ENCODE data around the gene VKORC1L1.
A peak's percentile ranks its signal among the peaks of the same experiment; 100 is the strongest.
"Not testable (repeated sequence)": the region's sequence is repeated elsewhere in the genome, so short reads cannot be mapped to it uniquely, and the experiment has no call there.

Gene VKORC1L1

DNA sequence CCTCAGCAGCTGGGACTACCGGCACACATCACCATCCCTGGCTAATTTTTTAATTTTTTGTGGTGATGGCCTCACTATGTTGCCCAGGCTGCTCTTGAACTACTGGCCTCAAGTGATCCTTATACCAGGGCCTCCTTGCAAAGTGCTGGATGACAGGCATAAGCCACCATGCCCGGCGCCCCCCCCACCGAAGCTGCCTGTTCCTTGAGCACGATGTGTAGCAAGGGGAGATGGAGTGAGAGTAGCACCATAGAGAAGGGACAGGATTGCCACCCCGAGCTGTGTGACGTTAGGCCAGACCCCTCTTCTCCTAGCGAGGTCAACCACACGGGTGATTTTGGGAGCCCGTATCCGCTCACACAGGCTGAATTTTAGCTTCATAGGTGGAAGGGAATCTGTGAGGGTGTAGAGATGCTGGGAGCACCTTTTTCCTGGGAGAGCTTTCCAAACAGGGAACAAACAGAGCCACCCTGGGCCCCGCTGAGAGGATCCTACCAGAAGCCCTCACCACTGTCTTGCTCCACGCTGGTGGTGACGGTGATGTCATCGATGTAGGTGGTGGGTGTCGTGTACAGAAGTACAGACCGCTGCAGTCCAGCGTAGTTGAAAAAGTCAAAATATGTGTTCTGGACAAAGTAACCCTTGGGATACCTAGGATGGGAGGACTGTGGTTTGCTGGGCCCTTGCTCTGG is 106.2 kb downstream of the VKORC1L1 start:
- DNase-seq (ENCODE audit: low spot score): no peak

DNA sequence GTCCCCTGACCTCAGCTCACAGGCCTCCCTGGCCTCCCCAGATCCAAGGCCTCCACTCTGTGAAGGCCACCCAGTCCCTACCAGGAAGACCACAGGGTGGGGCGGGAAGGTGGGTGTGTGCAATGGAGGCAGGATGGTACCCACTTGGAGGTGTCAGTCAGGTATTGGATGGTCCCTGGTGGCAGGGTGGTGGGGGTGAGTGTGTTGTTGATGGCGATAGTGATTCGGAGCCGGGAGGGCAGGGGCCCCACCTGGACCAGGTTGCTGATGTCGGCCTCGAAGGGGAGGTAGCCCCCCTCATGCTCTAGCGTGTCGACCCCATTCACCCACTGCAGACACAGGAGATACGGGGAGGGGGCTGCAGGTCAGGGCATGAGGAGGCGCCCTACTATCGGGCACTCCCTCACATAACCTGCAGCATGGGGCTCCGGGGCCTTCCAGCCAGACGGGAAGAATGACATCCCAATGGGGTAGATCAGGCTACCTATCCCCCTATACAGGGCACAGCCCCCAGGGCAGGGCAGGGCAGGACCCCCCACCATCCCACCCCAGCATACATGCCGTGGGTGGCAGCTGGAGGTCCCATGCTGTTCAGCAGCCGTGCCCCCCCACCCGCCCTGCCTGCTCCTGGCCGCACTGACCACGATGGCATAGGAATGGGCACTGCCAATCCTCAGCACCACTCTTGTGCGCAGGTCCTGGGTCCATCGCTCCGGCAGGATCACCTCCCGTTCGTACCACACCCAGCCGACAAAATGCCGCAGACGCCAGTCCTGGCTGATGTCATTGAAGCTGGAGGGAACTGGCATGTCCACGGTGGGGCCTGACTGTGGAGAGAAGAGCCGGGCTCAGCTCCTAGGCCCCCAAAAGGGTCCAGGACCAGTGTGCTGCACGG is 107.0 kb downstream of the VKORC1L1 start:
- no peak for DNase-seq (ENCODE audit: low spot score)

GRCh38 chr7:65980478-65981250 is 107.8 kb downstream of the VKORC1L1 start:
- peak; percentile 67 for DNase-seq (ENCODE audit: low spot score)

GRCh38 chr7:65981965-65982792 is 109.3 kb downstream of the VKORC1L1 start, which contains the start of gene GUSB:
Gene GUSB (minus strand): TSS chr7:65982213. CDS start chr7:65982183, 30 bp downstream.
- DNase-seq (ENCODE audit: low spot score): peak; percentile 91

DNA sequence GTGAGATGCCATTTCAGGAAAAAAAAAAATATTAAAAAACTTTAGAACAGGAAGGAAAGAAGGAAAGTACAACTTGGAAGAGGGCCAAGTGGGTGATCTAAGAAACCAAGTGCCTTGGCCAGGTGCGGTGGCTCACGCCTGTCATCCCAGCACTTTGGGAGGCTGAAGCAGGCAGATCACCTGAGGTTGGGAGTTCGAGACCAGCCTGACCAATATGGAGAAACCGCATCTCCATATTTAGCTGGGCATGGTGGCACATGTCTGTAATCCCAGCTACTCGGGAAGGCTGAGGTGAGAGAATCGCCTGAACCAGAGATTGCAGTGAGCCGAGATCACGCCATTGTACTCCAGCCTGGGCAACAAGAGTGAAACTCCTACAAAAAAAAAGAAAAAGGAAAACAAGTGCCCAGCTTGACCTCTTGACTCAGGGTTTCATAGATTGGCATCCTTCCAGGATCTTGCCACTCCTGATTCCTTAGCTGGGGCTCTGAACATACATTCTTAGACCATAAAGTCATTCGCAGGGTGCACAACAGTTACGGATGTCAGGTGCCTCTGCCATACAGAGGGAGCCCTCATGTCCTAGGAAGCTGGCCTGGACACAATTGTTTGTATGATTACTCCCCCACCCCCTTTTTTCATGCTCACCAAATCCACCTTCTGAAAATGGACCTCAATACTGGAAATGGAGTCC is 111.2 kb downstream of the VKORC1L1 start:
- DNase-seq (ENCODE audit: low spot score): no peak

DNA sequence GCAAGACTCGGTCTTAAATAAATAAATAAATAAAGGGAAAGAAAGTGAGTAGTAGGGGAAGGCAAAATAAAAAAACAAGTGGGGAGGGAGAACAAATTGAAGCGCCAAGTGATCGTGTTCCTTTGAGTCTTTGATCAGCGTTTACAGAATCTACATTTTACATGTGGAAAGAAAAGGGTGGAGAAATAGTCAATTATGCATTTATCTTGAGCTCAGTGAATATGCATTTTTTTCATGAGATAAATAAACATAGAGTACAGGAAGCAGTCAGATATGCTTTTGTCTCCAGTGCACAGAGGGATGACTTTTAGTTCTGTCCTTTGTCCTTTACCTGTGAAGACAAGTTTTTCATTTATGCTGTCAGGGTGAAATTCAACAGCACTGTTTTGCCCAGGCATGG is 115.2 kb downstream of the VKORC1L1 start:
- DNase-seq (ENCODE audit: low spot score): no peak

DNA sequence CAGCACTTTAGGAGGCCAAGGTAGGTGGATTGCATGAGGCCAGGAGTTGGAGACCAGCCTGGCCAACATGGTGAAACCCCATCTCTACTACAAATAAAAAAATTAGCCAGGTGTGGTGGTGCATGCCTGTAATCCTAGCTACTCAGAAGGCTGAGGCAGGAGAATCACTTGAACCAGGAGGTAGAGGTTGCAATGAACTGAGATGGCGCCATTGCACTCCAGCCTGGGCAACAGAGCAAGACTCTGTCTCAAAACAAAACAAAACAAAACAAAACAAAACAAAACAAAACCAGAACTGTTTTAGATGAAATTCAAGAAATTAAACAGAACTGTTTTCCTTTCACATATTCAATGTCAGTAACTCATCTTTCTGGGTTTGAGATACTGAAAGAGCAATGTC is 115.6 kb downstream of the VKORC1L1 start:
- DNase-seq (ENCODE audit: low spot score): not testable (repeated sequence)

DNA sequence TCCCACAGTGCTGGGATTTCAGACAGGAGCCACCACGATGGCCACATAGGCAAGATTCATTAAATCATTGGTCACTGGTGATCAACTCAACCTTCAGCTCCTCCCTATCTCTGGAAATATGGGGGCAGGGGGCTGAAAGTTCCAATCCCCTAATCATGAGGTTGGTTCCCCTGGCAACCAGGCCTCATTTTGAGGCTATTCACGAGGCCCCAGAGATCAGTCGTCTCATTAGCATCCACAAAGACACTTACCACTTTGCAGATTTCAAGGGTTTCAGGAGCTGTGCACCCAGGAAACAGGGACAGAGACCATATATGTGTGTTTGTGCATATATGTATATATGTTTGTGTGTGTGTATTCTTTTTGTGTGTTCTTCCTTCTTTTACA is 116.8 kb downstream of the VKORC1L1 start:
- DNase-seq (ENCODE audit: low spot score): no peak

DNA sequence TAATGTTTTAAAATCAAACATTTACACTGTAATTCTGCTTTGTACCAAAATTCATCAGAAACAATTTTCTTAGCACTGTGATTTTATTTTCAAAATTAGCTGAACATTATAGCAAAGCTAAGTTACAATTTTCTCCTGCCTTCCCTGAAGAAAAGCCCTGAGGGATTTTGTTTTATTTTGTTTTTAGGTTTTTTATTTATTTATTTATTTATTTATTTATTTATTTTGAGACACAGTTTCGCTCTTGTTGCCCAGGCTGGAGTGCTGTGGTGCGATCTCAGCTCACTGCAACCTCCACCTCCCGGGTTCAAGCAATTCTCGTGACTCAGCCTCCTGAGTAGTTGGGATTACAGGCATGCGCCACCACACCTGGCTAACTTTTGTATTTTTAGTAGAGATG is 119.0 kb downstream of the VKORC1L1 start:
- not testable (repeated sequence) for DNase-seq (ENCODE audit: low spot score)

- DNase-seq (ENCODE audit: low spot score): no peak
Observed at GRCh38 chr7:65992526-65992925, 119.7 kb downstream of the VKORC1L1 start.

GRCh38 chr7:65994984-65995383 is 122.1 kb downstream of the VKORC1L1 start:
- not testable (repeated sequence) for DNase-seq (ENCODE audit: low spot score)

- not testable (repeated sequence) for DNase-seq (ENCODE audit: low spot score)
Observed at GRCh38 chr7:66000823-66001417, 128.0 kb downstream of the VKORC1L1 start.

- not testable (repeated sequence) for DNase-seq (ENCODE audit: low spot score)
Observed at GRCh38 chr7:66005115-66005671, 132.3 kb downstream of the VKORC1L1 start.

- DNase-seq (ENCODE audit: low spot score): no peak
Observed at GRCh38 chr7:66007232-66007631, 134.4 kb downstream of the VKORC1L1 start.

Data from RKO (cell line).